Nephron progenitor cell (in vitro differentiated cells): ENCODE data around the gene MSANTD2.

ENCODE experiments used
- DNase-seq: peaks from one replicate; pipeline ENCODE4 v3.0.0; 2021
- H3K27ac Mint-ChIP-seq: 2 replicates; pipeline ENCODE4 v1.8.0; 2021; ENCODE audit warnings: mild to moderate bottlenecking, moderate library complexity, mixed read lengths
- H3K27me3 Mint-ChIP-seq: 2 replicates; pipeline ENCODE4 v1.8.0; 2021; ENCODE audit warnings: mild to moderate bottlenecking, low read depth, mixed read lengths; ENCODE audit not compliant: poor library complexity
- H3K36me3 Mint-ChIP-seq: 2 replicates; pipeline ENCODE4 v1.8.0; 2021; ENCODE audit warnings: low read depth, mixed read lengths
- H3K4me1 Mint-ChIP-seq: 2 replicates; pipeline ENCODE4 v1.8.0; 2021; ENCODE audit warnings: mixed read lengths
- H3K4me3 Mint-ChIP-seq: 2 replicates; pipeline ENCODE4 v1.8.0; 2021; ENCODE audit warnings: mild to moderate bottlenecking, moderate library complexity, mixed read lengths
- H3K9me3 Mint-ChIP-seq: 2 replicates; pipeline ENCODE4 v1.8.0; 2021; ENCODE audit warnings: mild to moderate bottlenecking, moderate library complexity, mixed read lengths
- CTCF ChIP-seq: fragments of 200-600 bp; sonication (generic); IDR thresholded peaks from 2 replicates; pipeline ENCODE4 v1.5.0; 2021; ENCODE audit warnings: antibody characterized with exemption

MSANTD2 gene

GRCh38 chr11:124829986-124830385 lies 29.8 kb upstream of the MSANTD2 start:
- DNase-seq, result no peak
- Mint-ChIP-seq H3K36me3 (no peaks in the 10 kb centered on the region), H3K9me3 (no peaks in the 10 kb centered on the region), H3K27ac (no peak overlapping the region), H3K4me3 (no peak overlapping the region), H3K4me1 (no peaks in the 10 kb centered on the region), H3K27me3 (peaks cover 76% of the 10 kb centered on the region)
- TF ChIP-seq CTCF, result no peak

GRCh38 chr11:124825876-124826275 lies 25.7 kb upstream of the MSANTD2 start:
- H3K27ac Mint-ChIP-seq, result no peak overlapping the region
- no peak for TF ChIP-seq CTCF
- no peaks in the 10 kb centered on the region for H3K4me1 Mint-ChIP-seq
- H3K27me3 Mint-ChIP-seq, result peaks cover 80% of the 10 kb centered on the region
- no peaks in the 10 kb centered on the region for H3K36me3 Mint-ChIP-seq
- DNase-seq, result no peak
- H3K4me3 Mint-ChIP-seq, result no peak overlapping the region
- H3K9me3 Mint-ChIP-seq, result no peaks in the 10 kb centered on the region

GRCh38 chr11:124823512-124824376 lies 23.5 kb upstream of the MSANTD2 start:
- no peak for TF ChIP-seq CTCF
- Mint-ChIP-seq H3K27me3 (peaks cover 86% of the 10 kb centered on the region), H3K36me3 (no peaks in the 10 kb centered on the region), H3K4me1 (no peaks in the 10 kb centered on the region), H3K4me3 (no peak overlapping the region), H3K27ac (no peak overlapping the region), H3K9me3 (no peaks in the 10 kb centered on the region)
- no peak for DNase-seq

- Mint-ChIP-seq H3K4me3 (no peak overlapping the region), H3K36me3 (no peaks in the 10 kb centered on the region), H3K27ac (no peak overlapping the region), H3K9me3 (peaks cover 10% of the 10 kb centered on the region), H3K4me1 (no peaks in the 10 kb centered on the region), H3K27me3 (peaks cover 93% of the 10 kb centered on the region)
- DNase-seq, result no peak
- no peak for TF ChIP-seq CTCF
Measured at GRCh38 chr11:124821995-124822730, 22.0 kb upstream of the MSANTD2 start.

GRCh38 chr11:124817036-124817435 lies 16.8 kb upstream of the MSANTD2 start:
- no peak for DNase-seq
- Mint-ChIP-seq H3K27ac (no peak overlapping the region), H3K4me3 (no peak overlapping the region), H3K27me3 (peaks cover 66% of the 10 kb centered on the region), H3K36me3 (no peaks in the 10 kb centered on the region), H3K4me1 (no peaks in the 10 kb centered on the region), H3K9me3 (peaks cover 16% of the 10 kb centered on the region)
- TF ChIP-seq CTCF, result no peak
